HEK293T (cell line): ENCODE measurements around the gene SLC28A1.

Experiments used
- BHLHE40 ChIP-seq: fragments of 450-650 bp; IDR thresholded peaks from 2 replicates; pipeline ENCODE4 v1.6.1; 2016; ENCODE audit warnings: mild to moderate bottlenecking, moderate library complexity, borderline replicate concordance
- ELF4 ChIP-seq: fragments of 450-650 bp; IDR thresholded peaks from 2 replicates; pipeline ENCODE4 v1.6.1; 2017; ENCODE audit warnings: antibody characterized with exemption
- FOXA1 ChIP-seq: fragments of 450-650 bp; IDR thresholded peaks from 2 replicates; pipeline ENCODE4 v1.6.1; 2016; ENCODE audit warnings: mild to moderate bottlenecking
- FOXM1 ChIP-seq: fragments of 450-650 bp; IDR thresholded peaks from 2 replicates; pipeline ENCODE4 v1.6.1; 2017; ENCODE audit warnings: mild to moderate bottlenecking, borderline replicate concordance
- SP1 ChIP-seq: fragments of 450-650 bp; IDR thresholded peaks from 2 replicates; pipeline ENCODE4 v1.6.1; 2017
- SUZ12 ChIP-seq: fragments of 450-650 bp; IDR thresholded peaks from 2 replicates; pipeline ENCODE4 v1.6.1; 2016; ENCODE audit warnings: mild to moderate bottlenecking

GRCh38 chr15:84840741-84841429, 43.6 kb upstream of the SLC28A1 start:
- TF ChIP-seq FOXA1 (no peak), BHLHE40 (no peak), FOXM1 (no peak), ELF4 (no peak), SUZ12 (no peak), SP1 (no peak)
